A549 (cell line): ENCODE measurements around the gene PER1. TPM values are rescaled to one million over a fixed set of nuclear protein-coding genes. Genes with fewer than 3 reads are reported as not detected.

Experiments used
- ATAC-seq, 2 experiments: fragments of 200-7000 bp in 1 of 2; fragments of >200 bp in 1 of 2; cut with Nextera tagmentation in 1 of 2; cut with Tn5 transposase in 1 of 2; 3 replicates each; pipeline versions ENCODE4 v1.8.0 to v1.9.1; 2018 to 2020; ENCODE audit warnings: mild to moderate bottlenecking in 1 of 2, moderate library complexity in 1 of 2
- CTCF ChIA-PET: fragments of 300-600 bp; sonication (Branson Sonifier 250); formaldehyde crosslinking; extraction: SDS; loops from one replicate; lab custom pipeline; 2021; ENCODE audit warnings: antibody characterized with exemption, inconsistent platforms; lab: Yijun Ruan, JAX
- POLR2A ChIA-PET: fragments of 350-600 bp; formaldehyde crosslinking; extraction: SDS; loops from one replicate; lab custom pipeline; 2021; ENCODE audit warnings: antibody characterized with exemption, inconsistent platforms; lab: Yijun Ruan, JAX
- DNase-seq, 2 experiments: peaks; one replicate each; pipeline versions ENCODE4 v3.0.0 to v3.0.0-alpha.2; 2011 to 2016; ENCODE audit warnings: low read depth in 1 of 2, low spot score in 1 of 2
- FAIRE-seq: peaks from 2 replicates; lab custom pipeline; 2011; peaks lifted over from hg19 to GRCh38; lab: Jason Lieb, UNC
- H3K27ac ChIP-seq, 2 experiments: fragments of >200 bp; sonication (Bioruptor Twin); formaldehyde crosslinking; 3 replicates each; pipeline ENCODE4 v1.5.1; 2016 to 2017
- H3K4me1 ChIP-seq: fragments of >200 bp; sonication (Bioruptor Twin); formaldehyde crosslinking; 3 replicates; pipeline ENCODE4 v1.6.1; 2016
- H3K4me2 ChIP-seq: fragments of >200 bp; sonication (Bioruptor Twin); formaldehyde crosslinking; 3 replicates; pipeline ENCODE4 v1.6.1; 2016
- H3K4me3 ChIP-seq: fragments of >200 bp; sonication (Bioruptor Twin); formaldehyde crosslinking; 3 replicates; pipeline ENCODE4 v1.5.1; 2016
- H3K9me3 ChIP-seq: fragments of >200 bp; sonication (Bioruptor Twin); formaldehyde crosslinking; 3 replicates; pipeline ENCODE4 v1.6.1; 2016
- CEBPB ChIP-seq, 2 experiments: fragments of >200 bp in 1 of 2; sonication (Bioruptor Twin) in 1 of 2; formaldehyde crosslinking in 1 of 2; IDR thresholded peaks; 2 replicates each; pipeline ENCODE4 v1.6.1; 2012 to 2016
- CHD2 ChIP-seq: fragments of 150-350 bp; IDR thresholded peaks from 2 replicates; pipeline ENCODE4 v1.6.1; 2014; ENCODE audit warnings: low read length; ENCODE audit not compliant: partially characterized antibody
- E2F6 ChIP-seq: IDR thresholded peaks from 2 replicates; pipeline ENCODE4 v1.6.1; 2012; ENCODE audit warnings: low read depth, borderline replicate concordance
- EHF ChIP-seq: fragments of 250-450 bp; sonication (Bioruptor Pico); IDR thresholded peaks from 2 replicates; pipeline ENCODE4 v1.5.0; 2020; ENCODE audit warnings: mild to moderate bottlenecking
- ESRRA ChIP-seq: fragments of 150-350 bp; IDR thresholded peaks from 2 replicates; pipeline ENCODE4 v1.6.1; 2014; ENCODE audit warnings: mild to moderate bottlenecking, low read length, borderline replicate concordance
- FOSB ChIP-seq: fragments of 250-450 bp; sonication (Bioruptor Pico); IDR thresholded peaks from 2 replicates; pipeline ENCODE4 v1.5.0; 2020; ENCODE audit warnings: mild to moderate bottlenecking, moderate library complexity
- FOSL2 ChIP-seq, 2 experiments: fragments of 450-650 bp in 1 of 2; fragments of >200 bp in 1 of 2; sonication (Bioruptor Twin) in 1 of 2; formaldehyde crosslinking; IDR thresholded peaks; 2 replicates each; pipeline versions ENCODE4 v1.5.0 to v1.6.1; 2016 to 2020; ENCODE audit warnings: mild to moderate bottlenecking in 1 of 2, moderate library complexity in 1 of 2
- FOXS1 ChIP-seq: fragments of 250-450 bp; sonication (Bioruptor Pico); IDR thresholded peaks from 2 replicates; pipeline ENCODE4 v1.5.0; 2020; ENCODE audit warnings: mild to moderate bottlenecking, moderate library complexity
- HDAC2 ChIP-seq: fragments of 200-600 bp; sonication (generic); IDR thresholded peaks from 2 replicates; pipeline ENCODE4 v1.6.1; 2016
- HOXA7 ChIP-seq: fragments of 250-450 bp; sonication (Bioruptor Pico); IDR thresholded peaks from 2 replicates; pipeline ENCODE4 v1.5.0; 2020; ENCODE audit warnings: mild to moderate bottlenecking, moderate library complexity
- HOXB5 ChIP-seq: fragments of 250-450 bp; sonication (Bioruptor Pico); IDR thresholded peaks from 2 replicates; pipeline ENCODE4 v1.5.0; 2020; ENCODE audit warnings: mild to moderate bottlenecking, moderate library complexity
- JUNB ChIP-seq: fragments of >200 bp; sonication (Bioruptor Twin); formaldehyde crosslinking; IDR thresholded peaks from 2 replicates; pipeline ENCODE4 v1.6.1; 2016
- MAX ChIP-seq: IDR thresholded peaks from 2 replicates; pipeline ENCODE4 v1.6.1; 2012
- MYC ChIP-seq: IDR thresholded peaks from 2 replicates; pipeline ENCODE4 v1.6.1; 2012; ENCODE audit warnings: mild to moderate bottlenecking, inconsistent platforms, low read length, improper control_type of control experiment, borderline replicate concordance
- NR3C1 ChIP-seq: fragments of >200 bp; sonication (Bioruptor Twin); formaldehyde crosslinking; IDR thresholded peaks from 3 replicates; pipeline ENCODE4 v1.6.1; 2017
- POLR2AphosphoS2 ChIP-seq: conservative IDR thresholded peaks from 2 replicates; pipeline ENCODE4 v1.6.1; 2012; ENCODE audit warnings: low read length, improper control_type of control experiment, inconsistent platforms
- RCOR1 ChIP-seq: fragments of 150-350 bp; IDR thresholded peaks from 2 replicates; pipeline ENCODE4 v1.6.1; 2014; ENCODE audit warnings: antibody characterized with exemption, low read length, low read depth
- RNF2 ChIP-seq: fragments of 200-600 bp; sonication (generic); IDR thresholded peaks from 2 replicates; pipeline ENCODE4 v1.6.1; 2016; ENCODE audit warnings: low read depth, mild to moderate bottlenecking, antibody characterized with exemption, moderate library complexity, borderline replicate concordance
- TFCP2L1 ChIP-seq: fragments of 250-450 bp; sonication (Bioruptor Pico); IDR thresholded peaks from 2 replicates; pipeline ENCODE4 v1.5.0; 2021; ENCODE audit warnings: mild to moderate bottlenecking
- USF2 ChIP-seq: fragments of 450-650 bp; IDR thresholded peaks from 2 replicates; pipeline ENCODE4 v1.6.1; 2014; ENCODE audit warnings: antibody characterized with exemption
- ZFP36 ChIP-seq: fragments of 450-650 bp; IDR thresholded peaks from 2 replicates; pipeline ENCODE4 v1.6.1; 2014; ENCODE audit warnings: borderline replicate concordance; ENCODE audit not compliant: partially characterized antibody
- WGBS: methylation state at CpG from one replicate; pipeline ENCODE4 v1.1.6; 2017; ENCODE audit errors: missing lambda C conversion rate; 5-methylcytosine and 5-hydroxymethylcytosine counted together
- polyA plus RNA-seq, 4 experiments: library from polyadenylated mRNA; depleted of rRNA in 3 of 4; stranded (reverse); fragments of >200 nt; fragmentation: RNase III in 1 of 4; extraction: RNeasy Plus Mini Kit Qiagen cat#74134 plus additional on column Dnase treatment in 1 of 4; gene quantifications; 2 replicates in 3 of 4; 3 replicates in 1 of 4; pipeline ENCODE4 v1.2.3, GENCODE V29; 2011 to 2017
- TF ChIP-seq, protein P1 (sequence below): fragments of 250-450 bp; sonication (Bioruptor Pico); IDR thresholded peaks from 2 replicates; pipeline ENCODE4 v1.5.0; 2020; ENCODE audit warnings: low read depth, mild to moderate bottlenecking, moderate library complexity
- TF ChIP-seq, protein P2 (sequence below): fragments of 250-450 bp; sonication (Bioruptor Pico); IDR thresholded peaks from 2 replicates; pipeline ENCODE4 v1.5.0; 2021; ENCODE audit warnings: mild to moderate bottlenecking, moderate library complexity, borderline replicate concordance

The PER1 gene
- polyA plus RNA-seq, 2 of the 4 experiments (the other 2 are of a cell fraction) = 5.5 to 8.7 TPM

- ATAC-seq = no peak
- peak overlapping the region; percentile 61 to 83 for H3K27ac ChIP-seq
- CTCF ChIA-PET = interaction anchor here (0.6 to 8.1 kb wide), 15 partner anchors 10 to 623 kb away, joined by 3 to 116 read pairs (median 8); partner anchors contain the start of genes BORCS6 and VAMP2
- DNase-seq = peak; percentile 39 to 52
- H3K4me3 ChIP-seq = peak overlapping the region; percentile 56
- H3K4me2 ChIP-seq = peak overlapping the region; percentile 95
- no peaks in the 10 kb centered on the region for H3K9me3 ChIP-seq
- no peak for FAIRE-seq
- no peak for TF ChIP-seq RCOR1
- no peak for TF ChIP-seq ESRRA
- 0 out of 2 replicates have a peak, but pooled peaks have one; percentile 21 for TF ChIP-seq HDAC2
- TF ChIP-seq CEBPB (IDR thresholded peaks at IDR 0.05) = no peak
- TF ChIP-seq FOXS1 (CRISPR knock-in tag) = 0 out of 2 replicates have a peak, but pooled peaks have one; percentile 15
- no peak for TF ChIP-seq USF2
- 0 out of 2 replicates have a peak, but pooled peaks have one; percentile 12 for TF ChIP-seq RNF2
- no peak for TF ChIP-seq ZFP36
- no peak; the same call in 1 of the 2 replicates for TF ChIP-seq TFCP2L1 (CRISPR knock-in tag)
- TF ChIP-seq E2F6 = peak; percentile 87
- peak; percentile 46; the same call in 1 of the 2 replicates for TF ChIP-seq MYC
- TF ChIP-seq HOXA7 (CRISPR knock-in tag) = 0 out of 2 replicates have a peak, but pooled peaks have one; percentile 28
- TF ChIP-seq, protein P1, sequence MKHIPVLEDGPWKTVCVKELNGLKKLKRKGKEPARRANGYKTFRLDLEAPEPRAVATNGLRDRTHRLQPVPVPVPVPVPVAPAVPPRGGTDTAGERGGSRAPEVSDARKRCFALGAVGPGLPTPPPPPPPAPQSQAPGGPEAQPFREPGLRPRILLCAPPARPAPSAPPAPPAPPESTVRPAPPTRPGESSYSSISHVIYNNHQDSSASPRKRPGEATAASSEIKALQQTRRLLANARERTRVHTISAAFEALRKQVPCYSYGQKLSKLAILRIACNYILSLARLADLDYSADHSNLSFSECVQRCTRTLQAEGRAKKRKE = peak; percentile 25; the same call in 1 of the 2 replicates
- 0 out of 2 replicates have a peak, but pooled peaks have one; percentile 75 for TF ChIP-seq HOXB5
- no peak for TF ChIP-seq EHF (CRISPR knock-in tag)
- no peak for TF ChIP-seq NR3C1
- no peak for TF ChIP-seq FOSB (CRISPR knock-in tag)
- no peak for TF ChIP-seq FOSL2 (IDR thresholded peaks at IDR 0.05)
- TF ChIP-seq FOSL2 (CRISPR knock-in tag; IDR thresholded peaks at IDR 0.05) = no peak
- no peak for TF ChIP-seq POLR2AphosphoS2
- TF ChIP-seq, protein P2, sequence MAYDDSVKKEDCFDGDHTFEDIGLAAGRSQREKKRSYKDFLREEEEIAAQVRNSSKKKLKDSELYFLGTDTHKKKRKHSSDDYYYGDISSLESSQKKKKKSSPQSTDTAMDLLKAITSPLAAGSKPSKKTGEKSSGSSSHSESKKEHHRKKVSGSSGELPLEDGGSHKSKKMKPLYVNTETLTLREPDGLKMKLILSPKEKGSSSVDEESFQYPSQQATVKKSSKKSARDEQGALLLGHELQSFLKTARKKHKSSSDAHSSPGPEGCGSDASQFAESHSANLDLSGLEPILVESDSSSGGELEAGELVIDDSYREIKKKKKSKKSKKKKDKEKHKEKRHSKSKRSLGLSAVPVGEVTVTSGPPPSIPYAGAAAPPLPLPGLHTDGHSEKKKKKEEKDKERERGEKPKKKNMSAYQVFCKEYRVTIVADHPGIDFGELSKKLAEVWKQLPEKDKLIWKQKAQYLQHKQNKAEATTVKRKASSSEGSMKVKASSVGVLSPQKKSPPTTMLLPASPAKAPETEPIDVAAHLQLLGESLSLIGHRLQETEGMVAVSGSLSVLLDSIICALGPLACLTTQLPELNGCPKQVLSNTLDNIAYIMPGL = no peak
- no peak for TF ChIP-seq CHD2
- no peak for TF ChIP-seq JUNB
- TF ChIP-seq MAX = peak; percentile 91
- TF ChIP-seq, all 56 proteins: peak for 9
- under 1% methylated on average over 48 of the region's 55 CpGs for WGBS
- POLR2A ChIA-PET = interaction anchor here (1.0 to 3.9 kb wide), 5 partner anchors 34 to 173 kb away, joined by 3 to 35 read pairs (median 7); partner anchors contain the start of gene SLC25A35
- peaks cover 19% of the 10 kb centered on the region for H3K4me1 ChIP-seq
Observed at GRCh38 chr17:8122924-8123694, 29.1 kb downstream of the PER1 start.
